HuH-7 (cell line): ENCODE measurements around the gene TPH1.

ENCODE experiments used
- DNase-seq: peaks from one replicate; pipeline ENCODE4 v3.0.0; 2011; ENCODE audit warnings: low spot score

Gene TPH1

GRCh38 chr11:18046116-18046777, at the start of gene TPH1:
TPH1 (minus strand) TSS chr11:18046269; CDS start chr11:18040762, 5,507 bp downstream.
- DNase-seq: no peak

DNA sequence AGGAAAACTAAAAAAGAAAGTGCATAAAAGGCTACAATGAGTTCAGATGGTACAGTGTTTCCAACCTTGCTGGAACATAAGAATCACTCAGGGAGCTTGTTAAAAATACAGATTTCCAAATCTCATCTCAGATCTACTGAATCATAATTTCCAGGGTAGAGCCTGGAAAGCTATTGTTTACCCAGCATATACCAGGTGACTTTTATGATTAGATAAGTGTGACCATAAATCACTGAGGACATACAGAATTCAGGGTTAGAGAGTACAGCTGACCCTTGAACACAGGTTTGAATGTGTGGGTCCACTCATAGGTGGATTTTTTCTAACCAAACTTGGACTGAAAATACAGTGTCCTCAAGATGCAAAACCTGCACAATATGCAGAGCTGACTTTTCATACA, 47.9 kb upstream of the TPH1 start:
- DNase-seq: no peak

DNA sequence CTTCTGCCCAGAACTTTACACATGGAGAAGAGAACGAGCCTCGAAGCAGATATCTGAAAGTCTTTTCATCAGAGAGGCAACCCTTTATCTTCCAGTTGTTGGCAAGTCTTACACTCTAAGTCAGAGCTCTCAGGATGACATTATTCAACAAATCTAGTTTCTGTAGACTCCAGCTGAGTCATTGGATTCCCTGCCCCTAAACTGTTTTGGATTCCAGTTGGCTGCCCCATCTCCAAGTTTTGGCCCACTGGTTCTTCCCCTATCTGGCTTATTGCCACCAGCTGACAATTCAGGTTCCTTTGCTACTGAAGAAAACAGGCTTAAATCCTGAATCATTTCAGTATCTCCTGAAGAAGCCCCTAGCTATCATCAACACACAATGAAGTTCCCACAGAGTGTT, 45.7 kb upstream of the TPH1 start:
- DNase-seq: no peak

GRCh38 chr11:18088966-18089365, 42.9 kb upstream of the TPH1 start:
- DNase-seq: no peak

GRCh38 chr11:18088366-18088765, 42.3 kb upstream of the TPH1 start:
- DNase-seq: no peak

DNA sequence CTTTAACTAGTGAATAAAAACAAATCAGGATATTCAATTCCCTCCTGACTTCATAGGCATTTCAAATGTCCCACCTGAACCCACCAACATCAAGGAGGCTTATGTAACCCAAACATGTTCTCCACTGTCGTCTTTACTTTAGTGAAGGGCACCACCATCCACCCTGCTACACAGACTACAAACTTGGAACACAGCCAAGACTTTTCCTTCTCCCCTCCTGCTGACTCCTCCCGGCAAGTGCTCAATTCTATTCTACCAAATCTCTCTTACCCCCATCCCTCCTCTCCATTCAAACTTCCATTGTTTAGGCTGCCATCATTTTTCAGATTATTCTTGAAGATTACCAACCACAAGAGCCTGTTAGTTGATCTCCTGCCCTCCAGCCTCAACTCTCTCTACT, 35.5 kb upstream of the TPH1 start:
- no peak for DNase-seq

DNA sequence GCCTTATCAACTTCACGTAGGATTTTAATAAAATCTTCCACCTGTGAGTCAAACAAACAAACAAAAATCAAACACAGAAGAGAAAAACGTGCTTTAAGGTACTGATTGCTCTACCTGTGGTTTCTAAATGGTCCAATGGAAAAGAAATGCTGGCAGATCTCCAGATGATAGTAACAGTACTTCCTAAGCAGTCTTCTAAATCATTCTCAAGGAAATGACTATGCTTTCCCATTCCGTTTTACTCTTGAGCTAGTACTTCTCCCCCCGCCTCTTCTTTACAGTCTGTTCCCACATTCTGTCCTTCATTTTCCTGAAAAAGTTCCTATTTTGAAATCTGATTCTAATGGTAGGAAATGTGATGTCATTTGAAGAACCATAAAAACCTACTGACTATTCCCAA, 34.4 kb upstream of the TPH1 start:
- DNase-seq: no peak

- no peak for DNase-seq
These were observed 32.8 kb upstream of the TPH1 start for GRCh38 chr11:18078909-18079308.

DNA sequence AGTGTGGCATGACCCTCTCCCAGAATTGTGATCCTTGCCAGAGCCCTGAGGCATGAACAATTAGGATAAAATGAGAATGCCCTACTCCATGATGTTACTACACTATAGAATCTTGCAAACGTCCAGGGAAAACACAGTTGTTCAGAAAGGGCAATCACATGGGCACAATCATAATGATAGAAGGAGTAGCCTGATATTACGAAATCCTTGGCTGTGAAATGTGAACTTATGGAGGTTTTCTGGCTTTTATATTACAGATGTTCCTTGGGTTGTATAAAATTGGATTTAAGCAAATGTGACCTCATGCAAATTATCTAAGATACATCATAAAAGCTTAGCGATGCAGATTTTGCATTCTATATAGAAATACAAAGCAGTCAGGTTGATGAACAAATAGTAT, 29.4 kb upstream of the TPH1 start:
- no peak for DNase-seq

DNA sequence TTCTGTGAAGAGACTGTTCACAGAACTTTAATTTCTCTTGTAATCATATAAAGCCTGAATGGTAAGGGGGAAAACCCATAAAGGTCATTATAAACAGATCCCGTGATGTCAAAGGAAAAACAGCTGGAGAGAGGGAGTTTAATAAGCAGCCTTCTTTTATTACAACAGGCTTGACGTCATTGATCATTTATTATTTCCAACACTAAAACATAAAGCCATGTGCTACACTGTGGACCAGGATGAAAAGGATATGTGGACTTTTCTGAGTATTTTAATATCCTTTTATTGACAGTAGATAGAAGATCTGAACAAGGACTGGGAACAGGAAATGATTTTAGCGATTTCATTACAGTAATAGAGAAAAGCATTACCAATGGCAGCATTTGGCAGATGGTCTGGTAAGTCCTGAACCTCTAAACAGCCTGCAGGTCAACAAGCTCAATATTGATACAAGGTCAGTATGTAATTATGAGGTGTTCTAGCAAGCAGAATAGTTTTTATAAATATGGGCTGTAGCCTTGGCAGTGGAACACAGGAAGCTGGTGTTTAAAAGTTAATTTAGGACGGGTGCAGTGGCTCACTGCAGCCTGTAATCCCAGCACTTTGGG, 25.1 kb upstream of the TPH1 start:
- no peak for DNase-seq

GRCh38 chr11:18067372-18067771, 21.3 kb upstream of the TPH1 start:
- no peak for DNase-seq

GRCh38 chr11:18066626-18067025, 20.6 kb upstream of the TPH1 start:
- no peak for DNase-seq

DNA sequence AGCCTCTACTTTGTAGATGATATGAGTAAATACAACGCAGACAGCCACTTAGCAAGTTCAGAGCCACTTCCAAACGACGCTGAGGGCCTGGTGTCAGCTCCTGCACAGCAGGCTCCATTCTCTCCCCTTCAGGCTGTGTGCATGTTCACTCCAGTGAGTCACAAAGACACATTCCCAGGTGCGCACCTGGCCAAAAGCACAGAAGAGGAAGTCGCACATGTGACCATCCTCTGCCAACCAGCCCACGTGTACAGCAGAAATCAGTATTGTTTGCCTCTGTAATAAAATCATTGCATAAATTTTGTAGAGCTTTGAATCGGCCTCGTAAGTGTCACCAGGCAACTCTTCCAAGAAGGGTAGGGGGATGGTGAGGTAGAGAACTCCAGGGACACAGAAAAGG, 19.5 kb upstream of the TPH1 start:
- DNase-seq: no peak

DNA sequence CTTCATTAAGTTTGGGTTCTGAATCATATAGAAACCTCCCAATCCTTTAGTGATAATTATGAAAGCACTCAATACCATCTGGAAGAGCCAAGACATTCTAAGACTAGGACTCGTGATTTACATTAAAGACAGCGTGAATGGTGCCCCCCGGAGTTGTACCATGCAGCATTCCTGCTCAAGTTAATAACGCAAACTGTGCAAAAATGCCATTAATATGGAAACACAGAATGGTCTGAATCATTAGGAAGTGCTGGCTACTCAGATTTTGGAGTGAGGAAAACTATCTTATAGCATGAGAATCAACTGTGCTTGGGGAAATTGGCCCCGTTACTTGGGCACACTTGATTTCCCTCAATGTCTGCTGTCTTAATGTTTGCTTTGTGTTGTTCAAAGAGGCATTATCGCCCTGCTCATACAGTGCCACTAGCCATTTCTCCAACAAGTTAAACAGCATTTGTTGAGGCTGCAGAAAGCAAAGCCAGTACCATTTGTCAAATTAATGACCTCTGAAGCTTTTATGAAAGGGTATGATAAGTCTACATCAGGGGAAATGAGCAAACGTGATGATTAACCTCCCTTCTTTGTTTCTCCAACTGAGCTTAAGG, 18.5 kb upstream of the TPH1 start:
- DNase-seq: no peak

DNA sequence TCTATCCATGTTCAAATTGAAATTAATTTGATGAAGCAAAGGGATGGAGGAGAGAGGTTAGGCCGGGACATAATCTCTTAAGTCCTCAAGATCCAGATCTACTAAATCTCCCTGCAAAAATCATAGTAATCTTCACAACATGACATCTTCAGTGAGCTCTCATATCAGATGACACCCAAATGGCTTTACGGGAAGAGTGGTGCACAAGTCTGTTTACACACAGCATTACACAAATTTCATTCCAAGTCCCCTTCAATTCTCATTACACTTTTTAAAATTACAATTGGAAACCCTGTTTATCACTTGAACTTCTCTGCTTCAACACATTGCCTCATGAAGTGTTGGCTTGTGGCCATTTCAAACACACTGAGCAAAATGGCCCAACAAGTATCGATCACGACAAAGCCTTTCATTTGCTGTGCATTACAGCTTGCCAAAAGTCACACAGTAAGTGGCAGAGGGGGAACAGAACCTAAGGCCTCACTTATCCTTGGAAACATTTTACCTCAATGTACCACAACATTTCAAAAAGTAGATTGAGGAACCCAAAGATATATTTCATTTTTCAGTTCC, 17.9 kb upstream of the TPH1 start:
- no peak for DNase-seq

DNA sequence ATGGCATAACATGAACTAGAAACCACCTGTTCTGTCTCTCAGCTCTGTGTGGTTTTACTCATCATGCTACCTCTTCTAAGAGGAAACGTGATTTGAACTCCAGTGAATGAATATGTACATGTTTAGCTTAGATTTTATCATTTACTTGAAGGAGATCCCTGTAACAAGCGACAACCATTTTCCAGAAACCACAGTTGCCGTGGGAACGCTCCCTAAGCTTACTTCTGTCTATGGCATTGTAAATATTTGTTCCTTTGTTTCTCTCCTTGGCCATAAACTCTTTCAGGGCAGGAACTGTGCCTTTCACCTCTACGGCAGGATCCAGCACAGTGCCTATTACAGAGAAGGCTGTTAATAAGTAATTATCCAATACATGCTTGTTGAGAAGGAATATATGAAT, 17.1 kb upstream of the TPH1 start:
- DNase-seq: no peak

DNA sequence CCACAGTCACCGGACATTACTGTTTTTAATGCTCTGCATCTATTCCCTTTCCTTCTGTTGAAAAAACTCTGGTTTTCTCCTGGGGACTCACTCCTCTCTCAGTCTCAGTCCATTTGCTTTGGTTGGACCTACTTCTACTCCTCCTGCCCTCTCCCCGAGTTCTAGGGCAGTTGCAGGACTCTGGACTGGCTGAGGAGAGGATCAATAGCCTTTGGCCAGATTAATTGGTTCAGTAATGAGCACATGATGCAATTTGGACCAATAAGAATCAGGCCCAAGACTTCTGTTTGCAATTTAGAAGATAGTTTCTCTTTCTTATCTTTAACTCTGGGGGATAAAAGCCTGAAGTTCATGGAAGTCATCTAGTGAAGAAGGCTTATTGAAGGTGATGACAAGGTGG, 15.3 kb upstream of the TPH1 start:
- no peak for DNase-seq

DNA sequence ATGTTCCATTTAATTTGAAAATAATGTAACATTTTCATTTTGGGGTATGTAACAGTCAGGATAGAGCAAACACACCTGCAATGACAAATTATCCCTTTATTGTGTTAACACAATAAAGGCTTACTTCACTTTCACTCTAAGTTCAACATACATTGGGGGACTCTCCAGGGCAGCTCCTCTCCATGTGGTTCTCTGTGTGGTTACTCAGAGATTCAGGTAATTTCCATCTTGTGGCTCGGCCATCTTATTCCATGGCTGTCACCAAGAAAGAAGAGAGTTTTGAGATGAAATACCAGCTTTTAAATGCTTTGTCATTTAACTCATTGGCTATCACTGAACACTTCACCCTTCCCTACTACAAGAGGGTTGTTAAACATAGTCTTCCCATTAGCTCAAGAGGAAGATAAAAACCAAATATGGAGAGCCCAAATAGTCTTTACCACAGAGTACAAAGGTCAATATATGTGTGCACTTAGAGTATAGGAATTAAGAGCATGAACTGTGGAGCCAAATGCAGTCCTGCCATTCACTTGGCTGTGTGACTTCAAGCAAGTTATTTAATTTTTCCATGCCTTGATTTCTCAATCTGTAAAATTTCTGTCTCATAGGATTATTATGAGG, 10.6 kb upstream of the TPH1 start:
- peak; percentile 12 for DNase-seq

- no peak for DNase-seq
These were observed 8.5 kb upstream of the TPH1 start for GRCh38 chr11:18054511-18055103.

DNA sequence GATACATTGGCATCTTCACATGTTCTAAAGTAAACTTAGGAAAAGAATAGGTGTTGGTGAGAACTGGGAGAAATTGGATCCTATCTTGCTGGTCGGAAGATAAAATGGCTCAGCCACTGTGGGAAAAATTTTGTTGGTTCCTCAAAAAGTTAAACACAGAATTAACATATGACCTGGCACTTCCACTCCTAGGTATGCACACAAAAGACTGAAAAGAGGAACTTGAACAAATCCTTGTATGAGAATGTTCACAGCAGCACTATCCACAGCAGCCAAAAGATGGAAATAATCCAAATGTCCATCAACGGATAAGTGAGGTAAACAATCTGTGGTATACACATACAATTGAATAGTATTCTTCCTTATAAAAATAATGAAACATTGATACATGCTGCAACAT, 4.8 kb upstream of the TPH1 start:
- no peak for DNase-seq

GRCh38 chr11:18036456-18036855, 9.6 kb downstream of the TPH1 start:
- no peak for DNase-seq

DNA sequence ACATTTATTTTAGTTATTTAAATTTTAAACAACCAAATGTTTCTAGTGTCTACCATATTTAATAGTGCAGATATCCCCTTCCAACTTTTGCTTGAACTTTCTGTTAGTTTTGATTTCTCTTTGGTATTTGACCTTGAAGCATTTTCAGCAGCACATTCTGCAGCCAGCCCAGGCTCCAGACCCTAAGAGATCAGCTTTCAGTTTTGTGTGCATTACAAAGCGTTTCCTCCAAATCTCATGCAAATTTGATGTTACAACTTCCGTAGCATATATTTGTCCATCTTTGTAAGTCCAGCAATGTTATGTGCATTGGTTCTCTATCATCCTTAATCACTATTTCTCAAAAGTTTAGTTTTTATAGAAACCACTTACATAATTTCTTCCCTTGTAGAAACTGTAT, 18.6 kb downstream of the TPH1 start:
- no peak for DNase-seq

GRCh38 chr11:18022419-18022818, 23.6 kb downstream of the TPH1 start:
- DNase-seq: no peak
